SK-N-SH (cell line): Measurements from ENCODE around the gene DMD. TPM values are rescaled to one million over a fixed set of nuclear protein-coding genes. Genes with fewer than 3 reads are reported as not detected.

Source experiments
- CTCF ChIA-PET: fragments of 300-600, 350-600 bp; formaldehyde crosslinking; extraction: SDS; loops from one replicate; lab custom pipeline; 2021; lab: Yijun Ruan, JAX
- POLR2A ChIA-PET: fragments of 350-600 bp; sonication (Branson Sonifier 250); formaldehyde crosslinking; extraction: SDS; loops from one replicate; lab custom pipeline; 2020; ENCODE audit warnings: antibody characterized with exemption, inconsistent platforms; lab: Yijun Ruan, JAX
- DNase-seq: peaks from one replicate; pipeline ENCODE4 v3.0.0; 2012
- H2AFZ ChIP-seq: fragments of 200-600 bp; sonication (generic); 2 replicates; pipeline ENCODE4 v1.8.1; 2016; ENCODE audit warnings: antibody characterized with exemption, mild to moderate bottlenecking, low read depth
- H3F3A ChIP-seq: fragments of 200-600 bp; sonication (generic); replicated peaks from 2 replicates; pipeline ENCODE3; 2016; ENCODE audit warnings: antibody characterized with exemption, mild to moderate bottlenecking; ENCODE audit not compliant: insufficient read depth
- H3K27ac ChIP-seq, 2 experiments: fragments of 200-500 bp in 1 of 2; fragments of 200-600 bp in 1 of 2; sonication (Bioruptor generic) in 1 of 2; sonication (generic), shearing (Covaris generic) in 1 of 2; 2 replicates each; pipeline versions ENCODE4 v1.5.1 to v1.6.1; 2014 to 2016; ENCODE audit warnings: low read depth in 2 of 2, inconsistent platforms in 1 of 2, low read length in 1 of 2, mild to moderate bottlenecking in 1 of 2, mixed read lengths in 1 of 2
- H3K27me3 ChIP-seq: fragments of 200-600 bp; sonication (generic), shearing (Covaris generic); 2 replicates; pipeline ENCODE4 v1.6.1; 2016; ENCODE audit warnings: mixed run types; ENCODE audit not compliant: insufficient read depth
- H3K36me3 ChIP-seq, 2 experiments: fragments of 200-500 bp in 1 of 2; fragments of 200-600 bp in 1 of 2; sonication (Bioruptor generic) in 1 of 2; sonication (generic) in 1 of 2; replicated peaks in 1 of 2; 2 replicates each; pipeline versions ENCODE3 to v1.5.1; 2014 to 2016; ENCODE audit warnings: low read length in 1 of 2, mild to moderate bottlenecking in 1 of 2; ENCODE audit not compliant: insufficient read depth in 2 of 2, control insufficient read depth in 1 of 2
- H3K4me1 ChIP-seq, 2 experiments: fragments of 200-500 bp in 1 of 2; fragments of 200-600 bp in 1 of 2; sonication (Bioruptor generic) in 1 of 2; sonication (generic), shearing (Covaris generic) in 1 of 2; 2 replicates each; pipeline versions ENCODE4 v1.5.1 to v1.6.1; 2014 to 2016; ENCODE audit warnings: low read depth in 1 of 2, low read length in 1 of 2, mixed run types in 1 of 2; ENCODE audit not compliant: insufficient read depth in 2 of 2, control insufficient read depth in 1 of 2
- H3K4me2 ChIP-seq: fragments of 200-600 bp; sonication (generic), shearing (Covaris generic); 2 replicates; pipeline ENCODE4 v1.6.1; 2017; ENCODE audit warnings: mixed run types
- H3K4me3 ChIP-seq, 2 experiments: fragments of 200-500 bp in 1 of 2; fragments of 200-600 bp in 1 of 2; sonication (Bioruptor generic) in 1 of 2; sonication (generic), shearing (Covaris generic) in 1 of 2; 2 replicates each; pipeline versions ENCODE4 v1.5.1 to v1.8.1; 2014 to 2016; ENCODE audit warnings: low read depth in 2 of 2, inconsistent platforms in 1 of 2, low read length in 1 of 2, mild to moderate bottlenecking in 1 of 2, mixed read lengths in 1 of 2, moderate library complexity in 1 of 2
- H3K79me2 ChIP-seq: fragments of 200-600 bp; sonication (generic); 2 replicates; pipeline ENCODE4 v1.8.1; 2017; ENCODE audit warnings: mild to moderate bottlenecking; ENCODE audit not compliant: insufficient read depth
- H3K9ac ChIP-seq: fragments of 200-600 bp; sonication (generic); 2 replicates; pipeline ENCODE4 v1.6.1; 2017; ENCODE audit warnings: mixed run types
- H3K9me2 ChIP-seq: fragments of 200-600 bp; sonication (generic); 2 replicates; pipeline ENCODE4 v1.6.1; 2017; ENCODE audit warnings: mixed run types
- H3K9me3 ChIP-seq: fragments of 200-600 bp; sonication (generic); 2 replicates; pipeline ENCODE4 v1.6.1; 2017; ENCODE audit warnings: mixed run types, mild to moderate bottlenecking, moderate library complexity
- H4K20me1 ChIP-seq: fragments of 200-600 bp; sonication (generic); 2 replicates; pipeline ENCODE4 v1.6.1; 2017; ENCODE audit warnings: mild to moderate bottlenecking, mixed run types; ENCODE audit not compliant: insufficient read depth
- CHD2 ChIP-seq: fragments of 150-350 bp; IDR thresholded peaks from 2 replicates; pipeline ENCODE4 v1.6.1; 2018; ENCODE audit warnings: low read length; ENCODE audit not compliant: partially characterized antibody
- CTCF ChIP-seq: fragments of 200-600 bp; sonication (generic); IDR thresholded peaks from 2 replicates; pipeline ENCODE4 v1.6.1; 2017; ENCODE audit warnings: antibody characterized with exemption, mild to moderate bottlenecking, moderate library complexity
- EP300 ChIP-seq, 2 experiments: IDR thresholded peaks; 2 replicates each; pipeline versions ENCODE4 v1.4.0 to v1.6.1; 2012; ENCODE audit warnings: borderline replicate concordance in 1 of 2, low read depth in 1 of 2, low read length in 1 of 2
- EZH2phosphoT487 ChIP-seq: fragments of 200-600 bp; sonication (generic); IDR thresholded peaks from 2 replicates; pipeline ENCODE4 v1.6.1; 2017; ENCODE audit warnings: low read depth, mixed run types, mild to moderate bottlenecking, antibody characterized with exemption, moderate library complexity, borderline replicate concordance
- FOSL2 ChIP-seq: IDR thresholded peaks from 2 replicates; pipeline ENCODE4 v1.4.0; 2012; ENCODE audit warnings: low read depth, mild to moderate bottlenecking, moderate library complexity, borderline replicate concordance
- FOXM1 ChIP-seq: IDR thresholded peaks from 2 replicates; pipeline ENCODE4 v1.4.0; 2012; ENCODE audit warnings: low read depth, mild to moderate bottlenecking
- GABPA ChIP-seq: IDR thresholded peaks from 2 replicates; pipeline ENCODE4 v1.4.0; 2012; ENCODE audit warnings: low read depth, mild to moderate bottlenecking
- GATA2 ChIP-seq: sonication (generic); formaldehyde crosslinking; IDR thresholded peaks from 2 replicates; pipeline ENCODE4 v1.5.0; 2020; ENCODE audit warnings: mild to moderate bottlenecking, missing genetic modification reagents
- IRF3 ChIP-seq: fragments of 150-350 bp; IDR thresholded peaks from 2 replicates; pipeline ENCODE4 v1.6.1; 2016; ENCODE audit warnings: mild to moderate bottlenecking, low read depth, low read length
- JUND ChIP-seq: IDR thresholded peaks from 2 replicates; pipeline ENCODE4 v1.4.0; 2012
- MXI1 ChIP-seq: IDR thresholded peaks from 2 replicates; pipeline ENCODE4 v1.6.1; 2012; ENCODE audit warnings: mild to moderate bottlenecking, low read depth, low read length, improper control_type of control experiment
- NFIC ChIP-seq: IDR thresholded peaks from 2 replicates; pipeline ENCODE4 v1.4.0; 2012; ENCODE audit warnings: borderline replicate concordance
- PBX3 ChIP-seq: IDR thresholded peaks from 2 replicates; pipeline ENCODE4; 2012
- POLR2AphosphoS5 ChIP-seq: IDR thresholded peaks from 2 replicates; pipeline ENCODE4 v1.6.1; 2012; ENCODE audit warnings: low read depth, low read length
- RAD21 ChIP-seq: IDR thresholded peaks from 2 replicates; pipeline ENCODE4 v1.6.1; 2012; ENCODE audit warnings: mild to moderate bottlenecking, low read length
- RCOR1 ChIP-seq: fragments of 150-350 bp; IDR thresholded peaks from 2 replicates; pipeline ENCODE4 v1.6.1; 2017; ENCODE audit warnings: antibody characterized with exemption, low read length
- REST ChIP-seq: IDR thresholded peaks from 2 replicates; pipeline ENCODE4 v1.6.1; 2012; ENCODE audit warnings: mild to moderate bottlenecking, low read depth, low read length, moderate library complexity
- RFX5 ChIP-seq: IDR thresholded peaks from 2 replicates; pipeline ENCODE4 v1.6.1; 2012; ENCODE audit warnings: mild to moderate bottlenecking, improper control_type of control experiment, low read length
- RXRA ChIP-seq: IDR thresholded peaks from 2 replicates; pipeline ENCODE4 v1.4.0; 2012; ENCODE audit warnings: low read depth, mild to moderate bottlenecking, borderline replicate concordance
- SIN3A ChIP-seq: IDR thresholded peaks from 2 replicates; pipeline ENCODE4 v1.6.1; 2012; ENCODE audit warnings: low read depth, mild to moderate bottlenecking, low read length, moderate library complexity, borderline replicate concordance
- SMC3 ChIP-seq: IDR thresholded peaks from 2 replicates; pipeline ENCODE4 v1.6.1; 2012; ENCODE audit warnings: low read depth, low read length, improper control_type of control experiment
- TEAD4 ChIP-seq: IDR thresholded peaks from 2 replicates; pipeline ENCODE4 v1.4.0; 2012; ENCODE audit warnings: mild to moderate bottlenecking, borderline replicate concordance; ENCODE audit not compliant: insufficient read depth
- YY1 ChIP-seq: IDR thresholded peaks from 2 replicates; pipeline ENCODE4 v1.4.0; 2012; ENCODE audit warnings: low read depth, mild to moderate bottlenecking
- WGBS: methylation state at CpG from one replicate; pipeline ENCODE4 v1.1.6; 2017; ENCODE audit warnings: low lambda C conversion rate; 5-methylcytosine and 5-hydroxymethylcytosine counted together
- polyA plus RNA-seq, 3 experiments: library from polyadenylated mRNA; depleted of rRNA; stranded (reverse); fragments of >200 nt; gene quantifications; 2 replicates each; pipeline ENCODE4 v1.2.3, GENCODE V29; 2012
- TF ChIP-seq, protein P1 (sequence below): IDR thresholded peaks from 2 replicates; pipeline ENCODE4 v1.4.0; 2012; ENCODE audit warnings: low read depth
- TF ChIP-seq, protein P2 (sequence below): IDR thresholded peaks from 2 replicates; pipeline ENCODE4 v1.4.0; 2012; ENCODE audit warnings: low read depth, borderline replicate concordance

DMD gene
- polyA plus RNA-seq, 1 of the 3 experiments (the other 2 are of a cell fraction), result 3.9 TPM

- DNase-seq, result peak; percentile 26
- Histone ChIP-seq H3K36me3 (no peaks in the 10 kb centered on the region), H4K20me1 (no peaks in the 10 kb centered on the region), H3K4me1 (peaks cover 2 to 8% of the 10 kb centered on the region in 2 experiments; a peak in 2 of 4 replicates), H3K27me3 (no peaks in the 10 kb centered on the region), H3K4me2 (no peak overlapping the region), H3K4me3 (no peak overlapping the region), H3K27ac (peak overlapping the region; percentile 34 to 81; a peak in 3 of 4 replicates), H3K79me2 (no peaks in the 10 kb centered on the region), H3K9me3 (no peaks in the 10 kb centered on the region), H3F3A (peaks cover 13% of the 10 kb centered on the region), H2AFZ (peak overlapping the region; percentile 31; the same call in 1 of the 2 replicates), H3K9me2 (no peaks in the 10 kb centered on the region), H3K9ac (peak overlapping the region; percentile 10; the same call in 1 of the 2 replicates)
- ChIA-PET CTCF (interaction anchor here (0.6 kb wide), 1 partner anchor 9 kb away, joined by 3 read pairs; no protein-coding TSS in a partner anchor), POLR2A (no interaction called here)
- 11% methylated on average over 4 of the region's 4 CpGs for WGBS
- TF ChIP-seq RXRA (no peak), CTCF (no peak), GABPA (no peak), RFX5 (no peak), CHD2 (no peak), SIN3A (0 out of 2 replicates have a peak, but pooled peaks have one; percentile 24), PBX3 (peak; percentile 89), FOSL2 (no peak), TEAD4 (peak; percentile 46; the same call in 1 of the 2 replicates), MXI1 (no peak), NFIC (peak; percentile 19; the same call in 1 of the 2 replicates), EP300 (IDR thresholded peaks at IDR 0.05; ENCODE audit: borderline replicate concordance in 1 of 2, low read depth in 1 of 2, low read length in 1 of 2) (peak; percentile 65 to 67), SMC3 (no peak), IRF3 (no peak), FOXM1 (no peak), RAD21 (no peak), GATA2 (CRISPR knock-in tag) (peak; percentile 15; the same call in 1 of the 2 replicates), POLR2AphosphoS5 (peak; percentile 44; the same call in 1 of the 2 replicates), REST (no peak), RCOR1 (peak; percentile 11; the same call in 1 of the 2 replicates), YY1 (no peak), EZH2phosphoT487 (no peak), JUND (peak; percentile 33; the same call in 1 of the 2 replicates)
- TF ChIP-seq, protein P1, sequence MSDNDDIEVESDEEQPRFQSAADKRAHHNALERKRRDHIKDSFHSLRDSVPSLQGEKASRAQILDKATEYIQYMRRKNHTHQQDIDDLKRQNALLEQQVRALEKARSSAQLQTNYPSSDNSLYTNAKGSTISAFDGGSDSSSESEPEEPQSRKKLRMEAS, result no peak
- TF ChIP-seq, protein P2, sequence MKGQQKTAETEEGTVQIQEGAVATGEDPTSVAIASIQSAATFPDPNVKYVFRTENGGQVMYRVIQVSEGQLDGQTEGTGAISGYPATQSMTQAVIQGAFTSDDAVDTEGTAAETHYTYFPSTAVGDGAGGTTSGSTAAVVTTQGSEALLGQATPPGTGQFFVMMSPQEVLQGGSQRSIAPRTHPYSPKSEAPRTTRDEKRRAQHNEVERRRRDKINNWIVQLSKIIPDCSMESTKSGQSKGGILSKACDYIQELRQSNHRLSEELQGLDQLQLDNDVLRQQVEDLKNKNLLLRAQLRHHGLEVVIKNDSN, result no peak
These were observed 1703.0 kb downstream of the DMD start for GRCh38 chrX:31508338-31508737.
